Measurements from ENCODE around the gene DCAF11.

The DCAF11 gene

GRCh38 chr14:24068711-24069410 lies 45.7 kb upstream of the DCAF11 start:
- ChIA-PET POLR2A (no interaction called here), CTCF (interaction anchor here (1.4 to 1.9 kb wide), 3 partner anchors 11 to 147 kb away, joined by 4 to 9 read pairs (median 9); partner anchors contain the start of gene MDP1)
- TF ChIP-seq CTCF (IDR thresholded peaks at IDR 0.05; ENCODE audit: control extremely low read depth, extremely low read depth, low read depth, missing control alignments): no peak
- DNase-seq (ENCODE audit: extremely low spot score): no peak

- TF ChIP-seq CTCF (IDR thresholded peaks at IDR 0.05; ENCODE audit: control extremely low read depth, extremely low read depth, low read depth, missing control alignments): no peak
- CTCF ChIA-PET: interaction anchor here (1.3 to 7.9 kb wide), 6 partner anchors 10 to 147 kb away, joined by 4 to 71 read pairs (median 7); partner anchors contain the start of genes MDP1 and PCK2
- POLR2A ChIA-PET: interaction anchor here (0.6 kb wide), 1 partner anchor 11 kb away, joined by 3 read pairs; no protein-coding TSS in a partner anchor
- DNase-seq (ENCODE audit: extremely low spot score): no peak
Observed at GRCh38 chr14:24069411-24069735, 45.2 kb upstream of the DCAF11 start.

- POLR2A ChIA-PET: interaction anchor here (0.6 kb wide), 1 partner anchor 10 kb away, joined by 3 read pairs; no protein-coding TSS in a partner anchor
- DNase-seq (ENCODE audit: extremely low spot score): no peak
- CTCF ChIA-PET: interaction anchor here (1.3 to 7.9 kb wide), 5 partner anchors 8 to 145 kb away, joined by 4 to 71 read pairs (median 5); partner anchors contain the start of genes MDP1 and PCK2
- no peak for TF ChIP-seq CTCF (IDR thresholded peaks at IDR 0.05; ENCODE audit: control extremely low read depth, extremely low read depth, low read depth, missing control alignments)
Observed at GRCh38 chr14:24070285-24071143, 44.1 kb upstream of the DCAF11 start.

GRCh38 chr14:24071144-24071697 lies 43.4 kb upstream of the DCAF11 start, which contains the start of gene CPNE6:
Gene CPNE6, plus strand, starts transcription at chr14:24071562. Its CDS starts 1,375 bp downstream, at chr14:24072937.
- ChIA-PET POLR2A (interaction anchor here (0.6 kb wide), 1 partner anchor 136 kb away, joined by 3 read pairs; no protein-coding TSS in a partner anchor), CTCF (interaction anchor here (1.9 to 7.9 kb wide), 4 partner anchors 10 to 145 kb away, joined by 4 to 71 read pairs (median 23); partner anchors contain the start of genes MDP1 and PCK2)
- TF ChIP-seq CTCF (IDR thresholded peaks at IDR 0.05; ENCODE audit: control extremely low read depth, extremely low read depth, low read depth, missing control alignments): no peak
- DNase-seq (ENCODE audit: extremely low spot score): no peak

- ChIA-PET CTCF (interaction anchor here (1.1 to 7.9 kb wide), 5 partner anchors 10 to 36 kb away, joined by 4 to 71 read pairs (median 8); partner anchors contain the start of gene PCK2), POLR2A (interaction anchor here (0.6 kb wide), 1 partner anchor 136 kb away, joined by 3 read pairs; no protein-coding TSS in a partner anchor)
- TF ChIP-seq CTCF (IDR thresholded peaks at IDR 0.05; ENCODE audit: control extremely low read depth, extremely low read depth, low read depth, missing control alignments): no peak
- no peak for DNase-seq (ENCODE audit: extremely low spot score)
Observed at GRCh38 chr14:24071836-24072430, 42.6 kb upstream of the DCAF11 start.
